ENCODE results near the gene SORL1.
"Not testable (repeated sequence)": the region's sequence is repeated elsewhere in the genome, so short reads cannot be mapped to it uniquely, and the experiment has no call there.

SORL1 gene

GRCh38 chr11:121506237-121506636, 54.1 kb downstream of the SORL1 start:
- not testable (repeated sequence) for DNase-seq

GRCh38 chr11:121508449-121508848, 56.3 kb downstream of the SORL1 start:
- DNase-seq: no peak

DNA sequence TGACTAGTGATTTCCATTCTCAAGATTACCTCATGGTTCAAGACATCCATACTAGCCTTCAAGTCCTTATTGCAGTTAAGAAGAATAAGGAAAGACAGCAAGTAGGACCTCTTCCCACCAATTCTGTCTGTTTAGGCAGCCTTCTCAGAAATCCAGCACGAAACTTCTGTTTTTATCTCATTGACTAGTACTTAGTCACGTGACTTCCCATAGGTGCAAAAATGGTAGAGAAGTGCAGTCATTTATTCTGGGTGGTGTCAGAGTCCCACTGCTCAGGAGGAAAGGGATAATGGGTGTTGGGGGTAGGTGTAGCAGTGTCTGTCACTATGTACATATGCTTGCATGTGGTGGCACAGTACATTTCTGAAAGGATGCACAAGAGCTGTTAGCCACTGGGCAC, 58.3 kb downstream of the SORL1 start:
- DNase-seq: no peak

DNA sequence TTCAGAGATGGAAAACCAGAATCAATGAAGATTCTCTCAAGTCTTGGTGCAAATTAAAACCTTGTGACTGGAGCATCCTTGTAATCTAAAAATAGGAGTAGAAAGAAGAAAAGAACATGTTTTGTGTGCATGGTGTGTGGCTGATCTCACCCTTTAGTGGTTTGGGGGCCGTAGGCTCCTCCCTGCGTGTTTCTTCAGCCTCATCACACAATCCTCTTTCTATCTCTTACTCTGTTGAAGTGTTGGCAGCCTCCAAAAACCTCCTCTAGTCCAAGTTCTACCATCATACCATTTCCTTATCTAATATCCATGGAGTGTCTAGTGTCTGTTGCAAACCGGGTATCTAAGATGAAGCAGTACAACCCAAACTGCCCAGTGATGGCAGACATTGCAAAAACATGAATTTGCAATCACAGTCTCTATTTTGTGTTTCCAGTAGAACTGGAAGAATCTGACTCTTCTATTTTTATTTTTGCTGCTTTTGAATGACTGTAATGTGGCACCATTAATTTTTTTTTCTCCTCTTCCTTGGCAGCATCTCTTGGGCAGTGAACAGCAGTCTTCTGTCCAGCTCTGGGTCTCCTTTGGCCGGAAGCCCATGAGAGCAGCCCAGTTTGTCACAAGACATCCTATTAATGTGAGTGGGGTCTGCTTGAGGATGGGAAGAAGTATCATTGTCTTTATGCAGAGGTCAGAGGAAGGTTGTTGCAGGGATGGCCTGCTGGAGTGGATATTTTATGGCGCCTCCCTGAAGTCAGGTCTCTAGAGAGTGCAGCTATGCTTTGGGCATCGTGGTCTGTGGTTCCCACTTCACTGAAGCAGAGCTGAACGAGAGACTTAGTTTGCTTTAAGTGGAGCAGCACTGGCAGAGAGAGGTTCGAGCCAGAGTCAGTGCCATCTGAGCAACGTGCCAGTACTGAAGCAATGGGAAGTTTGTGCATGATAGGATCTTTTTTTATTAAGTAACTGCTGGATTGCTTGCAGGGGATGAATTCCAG, 60.7 kb downstream of the SORL1 start:
- DNase-seq: no peak

DNA sequence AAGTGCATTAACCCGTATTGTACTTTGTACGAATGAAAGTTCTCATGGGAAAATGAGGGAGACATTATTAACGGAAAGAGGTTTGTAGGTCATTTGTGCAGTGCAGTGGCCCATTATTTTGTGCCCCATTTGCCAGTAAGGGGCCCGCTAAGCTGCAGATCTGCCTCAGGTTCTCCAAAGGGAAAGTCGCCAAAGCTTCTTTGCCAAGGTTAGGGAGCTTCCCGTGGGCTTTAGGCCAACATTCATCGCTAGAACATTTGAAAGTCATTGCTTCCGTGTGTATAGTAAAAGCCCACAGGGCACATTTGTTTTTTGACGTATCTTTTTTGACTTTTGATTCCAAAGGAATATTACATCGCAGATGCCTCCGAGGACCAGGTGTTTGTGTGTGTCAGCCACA, 61.7 kb downstream of the SORL1 start:
- no peak for DNase-seq

DNA sequence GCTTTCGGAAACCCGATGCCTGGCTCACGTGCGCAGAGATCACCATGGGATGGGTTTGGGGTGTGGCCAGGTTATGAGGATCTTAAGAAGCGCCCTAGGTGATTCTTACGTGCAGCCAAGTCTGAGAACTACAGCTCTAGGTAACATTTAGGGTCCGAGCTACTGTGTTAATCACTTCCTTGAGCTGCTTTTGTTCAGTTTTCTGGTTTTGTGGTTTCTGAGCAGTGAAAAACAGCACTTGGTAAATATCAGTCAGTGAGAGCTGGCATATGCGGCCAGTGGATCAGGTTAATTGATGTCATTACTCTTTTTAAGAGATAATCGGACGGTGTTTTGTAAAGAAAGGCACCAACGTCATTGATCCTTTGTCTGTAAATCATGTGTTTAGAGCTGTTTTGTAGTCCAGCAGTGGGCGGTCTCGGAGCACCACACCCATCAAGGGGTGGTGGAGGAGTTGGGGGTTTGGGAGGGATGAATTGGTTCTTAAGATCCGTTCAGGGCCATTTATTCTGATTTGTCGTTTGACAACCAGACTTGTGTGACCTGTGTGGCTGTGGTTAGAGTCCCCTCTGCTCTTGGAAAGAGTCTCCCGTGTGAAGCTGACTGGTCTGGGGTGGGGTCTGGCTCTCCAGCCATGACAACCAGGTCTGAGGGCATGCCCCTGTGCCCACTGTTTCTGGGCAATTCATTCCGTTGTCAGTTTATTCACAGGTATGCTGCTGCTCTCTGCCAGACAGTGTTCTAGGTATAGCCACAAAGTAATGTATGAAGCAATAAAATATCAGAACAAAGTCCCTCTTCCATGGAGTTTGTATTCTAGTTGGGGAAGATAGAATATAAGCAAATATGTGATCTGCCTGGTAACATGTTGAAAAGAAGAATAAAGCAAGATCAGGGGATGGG, 62.6 kb downstream of the SORL1 start:
- no peak for DNase-seq

DNA sequence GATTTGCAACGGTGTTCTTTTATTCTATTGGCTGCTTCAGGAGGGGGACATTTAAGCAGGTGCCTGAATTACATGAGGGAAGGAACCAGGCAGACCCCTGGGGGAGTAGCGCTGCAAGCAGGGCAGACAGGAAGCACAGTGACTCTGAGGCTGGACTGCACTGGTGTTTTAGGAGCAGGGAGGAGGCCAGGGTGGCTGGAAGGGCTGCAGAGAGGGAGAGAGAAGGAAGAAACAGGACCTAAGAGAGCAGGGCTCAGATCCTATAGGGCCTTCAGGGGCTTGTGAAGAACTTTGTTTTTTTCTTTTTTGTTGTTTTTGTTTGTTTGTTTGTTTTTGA, 63.2 kb downstream of the SORL1 start:
- no peak for DNase-seq

- DNase-seq: no peak
These were observed 65.9 kb downstream of the SORL1 start for GRCh38 chr11:121517996-121518395.

- no peak for DNase-seq
These were observed 68.4 kb downstream of the SORL1 start for GRCh38 chr11:121520243-121521144.

GRCh38 chr11:121521145-121522042, 69.3 kb downstream of the SORL1 start:
- DNase-seq: no peak

- DNase-seq: no peak
These were observed 70.2 kb downstream of the SORL1 start for GRCh38 chr11:121522043-121522941.

DNA sequence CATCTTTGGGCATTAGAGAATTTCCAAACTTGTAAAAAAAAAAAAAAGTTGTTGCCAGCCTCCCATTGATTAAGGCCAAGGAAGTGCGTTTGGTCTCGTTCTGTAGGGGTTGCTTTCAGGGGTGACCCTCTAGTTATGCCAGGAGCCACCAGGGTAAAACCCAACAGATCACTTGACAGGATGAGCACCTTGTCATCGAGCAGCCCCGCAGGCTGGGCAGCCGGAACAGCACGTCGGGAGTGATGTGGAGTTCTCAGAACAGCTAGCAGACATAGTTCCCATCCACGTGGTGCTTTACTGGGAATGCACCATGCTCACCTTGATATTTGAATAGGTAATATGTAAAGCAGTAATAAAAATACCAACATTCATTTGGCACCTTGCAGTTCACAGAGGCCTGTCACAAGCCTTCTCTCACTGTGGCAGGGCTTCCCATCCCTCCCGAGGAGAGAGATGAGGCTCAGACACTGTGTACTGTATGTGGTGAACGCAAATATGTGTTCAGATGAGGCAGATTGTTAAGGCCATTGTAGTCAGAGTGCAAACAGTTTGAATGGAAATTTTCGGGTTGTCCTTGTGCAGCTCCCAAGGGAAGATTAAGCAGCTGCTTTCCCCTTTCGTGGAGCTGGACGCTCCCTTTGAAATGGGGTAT, 71.6 kb downstream of the SORL1 start:
- DNase-seq: no peak

DNA sequence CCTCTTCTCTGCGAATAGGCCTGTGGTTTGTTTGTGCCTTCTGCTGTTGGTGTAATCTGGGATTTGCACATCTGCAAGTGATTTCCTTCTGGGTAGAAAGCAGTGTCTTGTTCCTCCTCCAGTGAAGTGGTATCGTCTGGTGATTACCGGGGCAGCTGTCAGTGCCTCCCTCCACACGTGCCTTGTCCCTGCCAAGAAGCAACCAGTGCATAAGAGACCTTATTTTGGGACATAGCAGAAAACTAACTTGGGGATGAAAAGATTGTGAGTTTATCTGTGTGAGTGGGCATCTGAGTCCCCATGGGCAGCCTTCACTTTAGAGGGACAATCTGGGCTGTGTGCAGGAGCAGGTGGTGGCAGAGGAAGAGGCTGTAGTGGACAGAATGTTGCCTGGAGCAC, 72.1 kb downstream of the SORL1 start:
- DNase-seq: no peak

GRCh38 chr11:121525376-121525775, 73.3 kb downstream of the SORL1 start:
- DNase-seq: no peak

DNA sequence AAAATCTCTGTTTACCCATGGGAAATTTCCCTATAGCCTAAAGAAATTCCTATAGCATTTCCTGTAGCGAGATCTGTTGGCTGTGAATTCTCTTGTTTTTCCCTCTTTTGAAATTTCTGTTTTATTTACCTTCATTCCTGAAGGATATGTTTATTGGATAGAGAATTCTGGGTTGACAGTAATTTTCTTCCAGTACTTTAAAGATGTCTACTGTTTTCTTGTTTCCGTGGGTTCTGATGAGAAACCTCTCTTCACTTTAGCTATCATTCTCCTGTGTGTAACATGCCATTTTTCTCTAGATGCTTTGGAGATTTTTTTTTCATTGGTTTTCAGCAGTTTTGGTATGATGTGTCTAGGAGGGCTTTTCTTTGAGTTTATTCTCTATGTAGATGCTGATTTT, 78.1 kb downstream of the SORL1 start:
- DNase-seq: no peak

DNA sequence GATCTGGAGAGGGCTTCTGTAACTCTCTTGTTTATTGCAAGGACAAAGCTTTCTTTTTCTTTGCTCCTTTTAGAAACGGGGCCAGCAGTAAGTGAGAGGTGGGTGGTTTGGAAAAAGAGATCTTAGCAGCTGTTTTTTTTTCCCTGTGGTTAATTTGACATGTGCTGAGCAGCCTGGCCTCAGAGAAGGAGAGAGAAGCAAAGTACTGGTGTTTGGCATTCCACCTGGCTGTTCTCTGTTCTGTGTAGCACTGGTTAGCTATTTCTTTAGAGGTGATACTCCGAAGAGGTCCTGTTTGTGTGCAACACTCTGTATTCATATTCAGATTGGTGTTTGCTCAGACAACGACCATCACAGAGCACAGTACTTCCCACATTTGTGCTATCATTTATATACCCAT, 81.5 kb downstream of the SORL1 start:
- DNase-seq: no peak

DNA sequence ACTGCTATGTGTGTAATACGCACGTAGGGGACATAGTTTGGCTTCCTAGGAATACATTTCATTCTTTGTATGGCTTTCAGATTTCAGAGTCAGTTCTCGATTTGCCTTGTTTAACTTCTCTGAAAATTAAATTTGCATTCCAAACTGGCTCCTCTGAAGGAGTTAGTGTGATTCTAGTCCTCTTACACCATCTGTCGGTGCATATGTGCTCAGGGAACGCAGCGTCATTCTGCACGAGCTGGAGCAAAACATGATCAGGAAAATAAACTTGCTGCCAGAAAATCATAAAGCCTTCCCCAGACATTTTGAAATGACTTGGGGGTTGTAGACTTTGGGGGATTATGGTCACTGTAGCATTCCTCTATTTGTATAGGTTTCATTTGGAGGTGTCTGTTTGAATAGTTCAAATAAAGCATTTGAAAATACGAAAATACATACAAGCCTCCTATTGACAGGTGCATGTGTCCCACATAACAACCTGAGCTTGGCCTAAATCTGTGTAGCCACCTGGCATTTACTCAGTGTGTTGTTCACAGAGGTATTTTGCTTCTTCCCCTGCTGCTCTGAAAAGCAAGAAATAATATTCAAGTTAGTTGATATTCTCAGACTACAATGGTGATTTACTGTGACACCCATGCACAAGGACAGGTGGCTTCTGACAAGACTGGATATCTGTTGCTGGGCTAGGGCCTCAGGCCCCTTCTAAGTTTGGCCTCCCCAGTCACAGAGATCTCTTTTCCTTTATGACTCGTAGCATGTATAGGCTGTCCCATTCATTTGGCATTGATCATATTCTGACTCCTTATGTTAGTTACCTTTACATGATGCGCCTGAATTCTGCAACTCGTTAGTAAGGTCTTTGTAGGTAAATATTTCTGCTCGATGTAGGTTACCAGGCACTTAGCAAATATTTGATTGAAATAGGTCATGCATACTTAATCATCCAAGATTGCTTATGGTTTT, 82.3 kb downstream of the SORL1 start:
- DNase-seq: no peak

GRCh38 chr11:121535129-121535796, 83.1 kb downstream of the SORL1 start:
- peak; percentile 13 for DNase-seq
